HG02870 (cell line): ENCODE results near the gene SETDB1.
A peak's percentile ranks its signal among the peaks of the same experiment; 100 is the strongest.

Source experiments
- ATAC-seq: cut with Tn5 transposase; IDR thresholded peaks from one replicate; pipeline ENCODE4 v1.9.1; 2021; ENCODE audit warnings: mild to moderate bottlenecking, moderate library complexity; ENCODE audit not compliant: unreplicated experiment

SETDB1 gene

DNA sequence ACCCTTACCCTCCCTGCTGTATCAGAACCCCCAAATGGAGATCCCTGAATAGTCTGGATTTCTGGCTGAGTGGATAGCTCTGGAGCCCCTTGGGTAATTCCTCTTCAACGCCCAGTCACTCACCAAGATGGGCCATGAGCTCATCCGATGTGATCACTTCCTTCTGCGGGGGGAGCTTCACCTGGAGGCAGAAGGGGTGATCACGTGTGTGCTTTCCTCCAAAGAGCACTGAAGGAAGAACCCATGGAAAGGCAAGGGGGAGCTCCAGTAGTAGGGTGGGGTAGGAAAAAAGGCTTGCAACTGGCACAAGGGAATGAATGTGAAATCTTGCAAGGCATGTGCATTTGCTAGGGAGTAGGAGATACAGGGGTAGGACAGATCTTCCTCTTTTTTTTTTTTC lies 75.4 kb downstream of the SETDB1 start:
- ATAC-seq: no peak

DNA sequence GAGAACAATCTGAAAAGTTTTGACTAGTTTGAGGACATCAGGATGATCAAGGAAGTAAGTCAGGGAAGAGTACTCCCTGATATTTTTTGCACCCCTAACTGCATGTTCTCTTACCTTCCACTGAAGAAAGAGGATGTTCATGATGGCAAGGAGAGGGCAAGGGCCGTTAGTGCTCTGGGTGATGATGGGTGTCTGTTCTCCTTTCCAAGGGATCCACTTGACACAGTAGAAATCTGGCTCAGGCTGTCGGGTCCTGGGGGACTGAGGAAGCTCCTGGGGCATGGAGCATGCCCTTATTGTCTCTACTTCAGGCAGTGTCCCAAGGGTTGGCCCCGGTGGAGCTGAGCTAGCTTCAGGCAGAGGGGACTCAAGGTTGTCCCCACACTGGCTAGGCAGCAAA lies 75.9 kb downstream of the SETDB1 start:
- no peak for ATAC-seq

DNA sequence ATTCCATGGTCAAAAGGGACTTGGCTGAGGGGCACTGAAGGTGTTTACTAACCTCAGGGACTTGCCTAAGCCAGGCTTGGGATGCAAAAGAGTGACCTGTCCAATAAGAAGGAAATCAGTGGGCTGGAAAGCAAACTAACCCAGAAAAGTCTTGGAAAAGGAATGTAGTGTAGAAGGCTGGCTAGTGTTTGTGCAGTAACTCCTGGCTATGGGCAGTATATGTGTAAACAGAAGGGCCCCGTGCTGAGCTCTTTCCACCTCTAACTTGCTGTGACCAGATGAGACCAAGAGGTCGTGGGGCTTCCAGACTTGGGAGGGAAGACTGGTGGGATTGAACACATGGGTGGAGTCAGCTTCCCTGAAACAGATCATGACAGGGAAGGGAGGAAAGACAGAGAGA lies 76.4 kb downstream of the SETDB1 start:
- no peak for ATAC-seq

DNA sequence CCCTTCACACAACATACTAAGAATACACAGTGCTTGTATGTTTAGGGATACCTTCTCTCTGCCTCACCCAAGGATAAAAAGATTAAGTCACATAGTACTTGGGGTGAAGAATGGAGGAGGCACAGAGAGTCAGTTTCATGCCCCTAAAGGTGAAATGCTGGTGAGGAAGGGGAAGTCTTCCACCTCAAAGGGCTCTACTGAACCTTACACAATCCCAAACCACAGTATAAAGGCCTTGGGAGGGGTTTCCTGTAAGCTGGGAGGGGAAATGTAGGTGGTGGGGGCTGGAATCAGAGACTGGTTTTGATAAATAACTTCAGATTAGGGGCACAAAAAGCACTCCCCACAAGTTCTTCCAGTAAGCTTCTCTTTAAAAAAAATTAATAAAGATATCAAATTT lies 77.0 kb downstream of the SETDB1 start:
- ATAC-seq: no peak

DNA sequence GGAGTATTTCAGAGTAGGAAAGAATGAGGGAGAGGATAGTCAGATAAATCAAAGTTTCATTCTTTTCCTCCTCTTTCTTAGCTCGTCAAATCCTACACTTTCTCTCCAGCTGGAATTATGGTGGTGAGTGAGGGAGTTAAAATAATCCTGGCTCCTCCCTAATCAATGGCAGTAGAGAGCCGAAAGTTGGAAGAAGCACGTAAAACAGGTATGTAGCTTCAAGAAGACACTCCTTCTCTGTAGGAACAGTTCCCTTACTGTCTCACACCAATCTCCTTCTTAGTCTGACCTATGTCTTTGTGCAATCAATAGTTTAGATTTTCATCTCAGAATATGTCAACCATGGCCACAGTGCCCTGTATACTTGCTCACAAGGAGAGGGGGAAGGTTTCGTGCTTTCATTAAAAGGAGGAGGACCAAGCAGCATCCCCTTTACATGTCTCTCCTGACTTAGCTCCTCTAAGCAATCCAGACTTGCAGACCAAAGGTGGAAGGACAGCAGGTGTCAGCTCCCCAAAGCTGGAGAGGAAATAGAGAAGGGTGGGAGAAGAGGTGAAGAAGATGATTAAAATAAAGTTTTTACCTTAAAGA lies 79.7 kb downstream of the SETDB1 start:
- no peak for ATAC-seq

DNA sequence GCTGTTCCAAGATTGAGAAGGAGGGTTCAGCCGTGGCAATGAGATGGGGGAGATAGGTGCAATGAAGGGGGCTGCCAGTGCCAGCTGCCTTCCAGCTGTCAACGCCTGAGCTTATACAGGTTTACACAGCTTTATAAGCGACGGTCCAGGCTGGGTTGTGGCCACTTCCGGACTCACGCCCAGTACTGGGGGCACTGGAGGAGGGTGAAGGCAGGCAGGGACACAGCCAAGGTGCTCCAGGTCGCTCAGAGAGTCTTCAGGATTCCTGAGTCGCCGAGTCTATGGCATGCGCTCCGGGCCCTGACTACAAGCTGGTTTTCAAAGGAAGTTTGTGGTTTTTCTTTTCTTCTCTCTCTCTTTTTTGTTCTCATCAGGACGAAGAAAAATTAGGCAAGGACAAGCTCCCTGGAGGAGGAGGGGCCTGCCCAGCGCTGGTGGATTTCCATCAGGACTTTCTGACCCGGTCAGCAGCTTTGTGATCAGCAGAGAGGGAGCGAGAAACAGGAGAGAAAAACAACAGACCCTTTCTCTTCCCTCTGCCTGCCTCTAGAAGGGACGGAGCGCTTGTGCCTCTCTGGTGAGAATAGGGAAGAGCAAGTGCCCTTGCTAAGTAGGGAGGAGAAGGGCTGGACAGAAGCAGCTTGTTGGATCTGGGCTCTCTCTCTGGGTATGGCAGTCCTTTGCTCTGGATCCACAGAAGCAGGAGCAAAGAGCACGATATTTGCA lies 80.3 kb downstream of the SETDB1 start, which contains the start of gene MINDY1:
Gene MINDY1 (minus strand): TSS at position 576 of the 726 bp plus-strand sequence. CDS start 4,285 bp downstream, outside the sequence.
- ATAC-seq: no peak

DNA sequence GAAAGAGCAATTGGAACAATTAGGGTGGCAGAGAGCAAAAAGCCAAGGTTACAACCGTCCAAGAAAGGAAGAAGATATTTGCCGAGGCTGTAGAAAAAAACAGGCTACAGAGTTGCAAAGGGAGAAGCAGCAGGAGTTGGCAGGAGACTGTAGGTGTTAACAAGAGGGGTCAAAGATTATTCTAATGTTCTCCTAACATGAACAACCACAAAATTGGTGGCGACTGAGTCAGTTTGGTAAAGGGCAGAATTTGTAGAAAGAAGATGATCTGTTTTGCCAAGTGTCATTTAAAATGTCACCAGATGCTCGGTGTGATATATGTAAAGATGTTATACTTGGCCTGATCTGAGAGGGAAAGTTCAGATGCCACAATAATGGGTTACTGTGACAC lies 81.7 kb downstream of the SETDB1 start:
- no peak for ATAC-seq

DNA sequence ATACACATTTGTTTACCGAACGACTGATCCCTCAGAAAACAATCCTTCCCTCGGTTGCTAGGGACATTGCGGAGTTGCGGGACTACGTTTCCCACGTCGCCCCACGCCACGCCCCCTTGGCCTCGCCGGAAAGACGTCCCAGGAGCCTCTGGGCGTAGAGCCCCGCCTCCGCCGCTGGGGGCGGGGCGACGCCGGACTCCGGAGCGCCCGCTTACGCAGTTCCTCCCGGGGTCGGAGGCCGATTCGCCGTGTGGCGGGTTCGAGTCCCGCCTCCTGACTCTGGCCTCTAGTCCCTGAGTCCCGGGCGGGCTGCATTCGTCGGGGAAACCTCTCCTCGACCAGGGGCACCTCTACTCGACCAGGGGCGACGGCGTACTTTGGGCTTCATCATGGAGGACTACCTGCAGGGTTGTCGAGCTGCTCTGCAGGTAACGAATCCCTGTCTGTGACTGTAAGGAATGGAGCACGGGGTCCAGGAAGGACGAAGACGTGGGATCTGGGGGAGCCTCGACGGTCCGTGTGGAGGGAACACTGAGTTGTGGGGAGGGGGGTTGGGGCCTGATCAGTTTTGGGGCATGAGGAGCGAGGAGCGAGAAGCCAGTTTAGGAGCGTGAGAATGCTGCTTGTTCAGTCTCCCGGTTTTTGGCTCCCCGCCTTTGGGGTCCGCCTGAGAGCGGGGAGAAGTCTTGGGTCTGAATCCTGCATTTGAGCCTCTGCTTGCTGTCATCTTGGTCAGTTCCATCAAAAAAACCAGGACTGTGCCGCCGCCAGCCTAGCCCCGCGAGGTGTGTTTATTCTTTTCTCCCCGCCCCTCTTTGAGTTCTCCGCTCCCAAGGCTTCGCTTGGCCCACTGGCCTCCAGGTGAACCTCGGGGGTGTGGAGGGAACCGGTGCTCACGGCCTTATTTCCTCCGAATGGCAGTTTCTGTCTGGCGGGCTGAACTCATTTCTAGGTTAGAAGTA lies 82.4 kb downstream of the SETDB1 start, which contains the start of gene PRUNE1:
Gene PRUNE1 (plus strand): TSS at position 206 of the 962 bp plus-strand sequence. CDS start 184 bp downstream, at position 390.
- peak; percentile 58 for ATAC-seq

DNA sequence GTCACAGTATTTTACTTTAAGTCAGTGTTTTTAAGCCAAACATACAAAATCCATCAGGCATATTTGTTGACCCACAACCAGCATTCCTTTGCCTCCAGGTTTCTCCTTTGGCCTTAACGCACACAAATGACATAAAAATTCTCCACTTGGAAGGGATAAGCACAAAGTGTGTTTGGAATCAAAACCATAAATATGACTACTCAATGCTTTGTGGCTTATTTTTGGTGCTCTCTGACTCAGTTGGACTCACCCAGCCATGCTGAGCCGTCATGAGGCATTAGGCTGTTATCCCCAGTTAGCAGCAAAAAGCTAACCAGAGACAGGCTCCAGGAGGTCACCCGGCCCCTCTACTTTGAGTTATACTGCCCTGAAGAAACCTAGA lies 83.0 kb downstream of the SETDB1 start:
- ATAC-seq: no peak

DNA sequence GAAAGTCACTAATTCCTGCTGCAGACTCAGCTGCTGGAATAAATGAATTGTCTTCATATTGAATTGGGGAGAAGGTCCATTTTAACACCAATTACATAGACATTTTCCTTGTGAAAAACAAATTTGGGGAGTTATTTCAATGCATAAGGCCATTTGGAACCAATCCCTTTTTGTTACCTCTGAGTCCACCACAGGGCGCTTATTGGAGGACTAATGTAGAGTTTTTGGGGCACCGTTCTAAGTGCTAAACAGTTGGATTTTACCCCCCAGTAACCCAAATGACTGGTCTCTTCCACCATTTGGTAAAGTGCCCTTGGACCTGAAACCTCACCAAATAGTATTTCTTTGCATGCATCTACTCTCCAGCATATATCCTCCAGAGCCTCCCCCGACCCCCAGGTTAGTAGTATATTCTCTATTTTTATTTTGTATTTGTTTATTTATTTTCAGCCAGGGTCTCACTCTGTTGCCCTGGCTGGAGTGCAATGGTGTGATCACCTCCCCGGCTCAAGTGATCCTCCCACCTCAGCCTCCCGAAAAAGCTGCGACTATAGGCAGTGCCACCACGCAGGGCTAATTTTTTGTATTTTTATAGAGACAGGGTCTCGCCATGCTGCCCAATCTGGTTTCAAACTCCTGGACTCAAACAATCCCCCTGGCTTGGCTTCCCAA lies 83.6 kb downstream of the SETDB1 start:
- no peak for ATAC-seq

DNA sequence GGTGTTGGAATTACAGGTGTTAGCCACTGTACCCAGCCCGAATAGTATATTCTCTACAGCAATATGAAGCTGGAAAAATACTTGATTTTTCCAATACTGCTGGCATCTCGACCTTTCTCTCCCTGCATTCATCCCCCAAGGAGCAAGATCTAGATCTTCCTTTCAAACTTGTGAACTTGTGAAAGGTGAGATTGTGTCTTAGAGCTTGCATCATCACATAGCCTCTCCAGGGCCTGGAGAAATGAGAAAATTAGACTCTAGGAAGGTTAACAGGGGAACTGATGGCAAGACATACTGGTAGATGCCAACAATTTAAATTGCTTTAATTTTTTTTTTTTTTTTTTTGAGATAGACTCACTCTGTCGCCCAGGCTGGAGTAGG lies 84.2 kb downstream of the SETDB1 start:
- ATAC-seq: no peak

DNA sequence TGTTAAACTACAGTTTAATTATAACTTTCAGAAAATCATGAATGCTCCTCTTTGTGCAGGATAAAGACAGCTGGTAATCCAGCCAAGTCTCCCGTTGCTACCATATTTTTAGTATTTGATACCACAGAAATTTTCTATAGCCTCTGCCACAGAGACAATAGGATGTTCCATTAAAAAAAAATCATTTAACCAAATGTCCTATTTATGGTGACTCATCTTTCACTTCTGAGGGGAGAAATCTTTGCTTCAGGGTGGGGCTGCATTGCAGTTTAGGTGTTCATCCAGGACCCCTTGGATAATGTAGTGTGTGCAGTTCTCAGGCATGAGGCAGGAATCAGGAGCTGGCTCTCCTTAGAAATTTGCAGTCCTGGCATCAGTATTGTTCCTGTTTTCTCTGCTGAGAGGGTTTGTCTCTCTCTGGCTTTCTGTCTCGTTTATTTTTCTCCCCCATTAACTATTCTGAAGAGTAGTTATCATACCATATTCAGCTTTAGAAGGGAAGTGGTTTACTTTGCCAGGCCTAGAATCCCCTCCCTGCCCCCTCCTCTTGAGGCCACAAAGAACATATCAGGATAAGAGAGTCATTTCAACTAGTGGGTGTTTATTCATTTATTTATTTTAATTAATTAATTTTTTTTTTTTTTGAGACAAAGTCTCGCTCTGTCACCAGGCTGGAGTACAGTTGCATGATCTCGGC lies 85.1 kb downstream of the SETDB1 start:
- ATAC-seq: no peak

DNA sequence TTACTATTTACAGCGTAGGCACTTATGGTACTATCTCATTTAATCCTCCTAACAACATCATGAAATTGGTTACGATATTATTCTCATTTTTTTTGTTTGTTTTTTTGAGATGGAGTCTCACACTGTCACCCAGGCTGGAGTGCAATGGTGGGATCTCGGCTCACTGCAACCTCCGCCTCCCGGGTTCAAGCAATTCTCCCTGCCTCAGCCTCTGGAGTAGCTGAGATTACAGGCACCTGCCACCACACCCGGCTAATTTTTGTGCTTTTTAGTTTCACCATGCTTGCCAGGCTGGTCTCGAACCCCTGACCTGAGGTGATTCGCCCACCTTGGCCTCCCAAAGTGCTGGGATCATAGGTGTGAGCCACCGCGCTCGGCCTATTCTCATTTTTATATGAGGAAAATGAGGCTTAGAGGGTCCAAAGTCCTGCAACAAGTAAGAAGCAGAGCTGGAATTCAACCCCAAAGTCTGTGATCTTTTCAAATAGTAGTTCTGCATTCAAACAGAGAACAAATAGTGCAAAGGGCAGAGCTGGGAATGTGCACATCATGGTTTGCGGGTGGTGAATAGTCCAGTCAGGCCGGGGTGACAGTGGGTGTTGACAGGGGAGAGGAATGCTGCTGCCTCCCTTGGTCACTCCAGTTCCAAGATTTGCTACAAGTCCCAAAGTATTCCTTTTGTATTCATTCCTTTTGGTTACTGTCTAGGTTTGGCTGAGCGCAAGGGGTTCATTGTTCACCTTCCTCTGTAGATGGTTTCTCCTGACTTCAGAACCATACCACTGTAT lies 86.7 kb downstream of the SETDB1 start:
- no peak for ATAC-seq

DNA sequence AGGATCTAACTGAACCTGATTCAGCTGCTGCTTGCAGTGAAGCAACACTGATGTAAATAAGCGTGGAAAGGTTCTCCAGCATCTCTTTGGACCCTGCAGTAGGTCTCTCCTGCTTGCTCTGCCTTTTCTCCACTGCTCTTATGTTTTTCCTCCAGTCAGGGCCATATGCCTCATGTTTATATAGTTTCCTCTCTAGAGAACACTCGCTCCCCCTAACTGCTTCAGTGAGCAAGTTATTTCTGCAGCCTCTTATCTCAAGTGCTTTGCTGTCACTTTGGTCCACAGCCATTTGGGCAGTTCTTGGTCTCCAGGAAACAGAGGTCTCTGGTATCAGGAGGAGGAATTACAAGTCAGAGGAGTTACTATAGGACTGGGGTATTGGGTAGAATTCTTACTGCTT lies 87.4 kb downstream of the SETDB1 start:
- no peak for ATAC-seq
